Activated B cell treated with CpG ODN at 0.5 μM for 24 hours (primary cell): Measurements from ENCODE around the gene LCLAT1. TPM values are rescaled to one million over a fixed set of nuclear protein-coding genes. Genes with fewer than 3 reads are reported as not detected.

Experiments
- ATAC-seq: fragments of 200-7000 bp; cut with Tn5 transposase; one replicate; pipeline ENCODE4 v1.10.0; 2021; ENCODE audit warnings: low read depth, mild to moderate bottlenecking, moderate library complexity
- CTCF ChIA-PET: fragments of 350-600 bp; sonication (Branson Sonifier 250); formaldehyde crosslinking; loops from one replicate; lab custom pipeline; 2021; ENCODE audit warnings: antibody characterized with exemption; lab: Charles Lee
- POLR2A ChIA-PET: fragments of 350-600 bp; sonication (Branson Sonifier 250); formaldehyde crosslinking; loops from one replicate; lab custom pipeline; 2021; ENCODE audit warnings: antibody characterized with exemption; lab: Charles Lee
- DNase-seq: peaks from one replicate; pipeline ENCODE4 v3.0.0; 2022
- H3K27ac Mint-ChIP-seq: one replicate; pipeline ENCODE4 v1.8.0; 2020; ENCODE audit warnings: mixed read lengths
- H3K27me3 Mint-ChIP-seq: one replicate; pipeline ENCODE4 v1.8.0; 2021; ENCODE audit warnings: mixed read lengths
- H3K36me3 Mint-ChIP-seq: one replicate; pipeline ENCODE4 v1.8.0; 2021; ENCODE audit warnings: low read depth, mixed read lengths
- H3K4me1 Mint-ChIP-seq: one replicate; pipeline ENCODE4 v1.8.0; 2021; ENCODE audit warnings: mixed read lengths
- H3K4me3 Mint-ChIP-seq: one replicate; pipeline ENCODE4 v1.8.0; 2020; ENCODE audit warnings: mild to moderate bottlenecking, mixed read lengths
- H3K9me3 Mint-ChIP-seq: one replicate; pipeline ENCODE4 v1.8.0; 2020; ENCODE audit warnings: mixed read lengths
- CTCF ChIP-seq: fragments of 200-600 bp; IDR thresholded peaks from one replicate; pipeline ENCODE4 v1.8.0; 2022; ENCODE audit warnings: antibody characterized with exemption, mild to moderate bottlenecking
- intact Hi-C: fragments of 100-400 bp; cut with micrococcal nuclease; formaldehyde crosslinking; loops from one replicate; pipeline ENCODE4 v1.15.1; 2024
- total RNA-seq: library from RNA; stranded (reverse); gene quantifications from 2 replicates; pipeline ENCODE4 v1.2.3, GENCODE V29; 2022

Gene LCLAT1
- total RNA-seq, 1 donor from 2014 or later: 25.9 TPM

- Mint-ChIP-seq H3K9me3 (no peaks in the 10 kb centered on the region), H3K36me3 (no peaks in the 10 kb centered on the region), H3K27me3 (peaks cover 1% of the 10 kb centered on the region), H3K4me3 (no peak overlapping the region), H3K27ac (no peak overlapping the region), H3K4me1 (no peaks in the 10 kb centered on the region)
- ATAC-seq: no peak
- no peak for TF ChIP-seq CTCF
- DNase-seq: no peak
- POLR2A ChIA-PET: no interaction called here
- intact Hi-C loops: no loop called here
- CTCF ChIA-PET: no interaction called here
Observed at GRCh38 chr2:30690126-30690561, 243.1 kb downstream of the LCLAT1 start.

- H3K9me3 Mint-ChIP-seq: no peaks in the 10 kb centered on the region
- TF ChIP-seq CTCF: no peak
- intact Hi-C loops: no loop called here
- H3K4me1 Mint-ChIP-seq: no peaks in the 10 kb centered on the region
- DNase-seq (no peak), ATAC-seq (no peak)
- no peak overlapping the region for H3K4me3 Mint-ChIP-seq
- H3K36me3 Mint-ChIP-seq: no peaks in the 10 kb centered on the region
- H3K27ac Mint-ChIP-seq: no peak overlapping the region
- POLR2A ChIA-PET: no interaction called here
- CTCF ChIA-PET: interaction anchor here (1.9 to 4.4 kb wide), 2 partner anchors 483 to 526 kb away, joined by 6 to 22 read pairs; no protein-coding TSS in a partner anchor
- H3K27me3 Mint-ChIP-seq: peaks cover 1% of the 10 kb centered on the region
Observed at GRCh38 chr2:30691091-30691947, 244.3 kb downstream of the LCLAT1 start.

GRCh38 chr2:30691948-30692828, 245.1 kb downstream of the LCLAT1 start:
- Mint-ChIP-seq H3K4me1 (no peaks in the 10 kb centered on the region), H3K27me3 (peaks cover 1% of the 10 kb centered on the region), H3K4me3 (no peak overlapping the region), H3K9me3 (no peaks in the 10 kb centered on the region), H3K36me3 (no peaks in the 10 kb centered on the region), H3K27ac (no peak overlapping the region)
- no peak for DNase-seq
- no peak for TF ChIP-seq CTCF
- intact Hi-C loops: no loop called here
- ATAC-seq: no peak
- ChIA-PET CTCF (interaction anchor here (1.1 to 4.4 kb wide), 4 partner anchors 13 to 527 kb away, joined by 3 to 22 read pairs (median 6); no protein-coding TSS in a partner anchor), POLR2A (no interaction called here)

- no peak for TF ChIP-seq CTCF
Observed at GRCh38 chr2:30692829-30693275, 245.8 kb downstream of the LCLAT1 start.

More at GRCh38 chr2:30692829-30693275, 245.8 kb downstream of the LCLAT1 start:
- H3K27me3 Mint-ChIP-seq: peaks cover 1% of the 10 kb centered on the region
- ChIA-PET CTCF (interaction anchor here (1.1 to 4.4 kb wide), 5 partner anchors 13 to 528 kb away, joined by 3 to 22 read pairs (median 5); no protein-coding TSS in a partner anchor), POLR2A (no interaction called here)
- intact Hi-C loops: no loop called here
- ATAC-seq (no peak), DNase-seq (no peak)
- no peaks in the 10 kb centered on the region for H3K4me1 Mint-ChIP-seq
- H3K36me3 Mint-ChIP-seq: no peaks in the 10 kb centered on the region
- H3K4me3 Mint-ChIP-seq: no peak overlapping the region
- no peaks in the 10 kb centered on the region for H3K9me3 Mint-ChIP-seq
- H3K27ac Mint-ChIP-seq: no peak overlapping the region

Other genes with a start within 250 kb of the LCLAT1 start
- 120 and 131 TPM in 2 replicates for gene LBH, start 215.7 kb upstream of the LCLAT1 start, total RNA-seq